AG04449 (cell line): ENCODE results near the gene PIGC.

Experiments
- CTCF ChIA-PET: fragments of 350-600 bp; formaldehyde crosslinking; extraction: SDS; loops from one replicate; lab custom pipeline; 2021; ENCODE audit warnings: antibody characterized with exemption; lab: Yijun Ruan, JAX
- POLR2A ChIA-PET: fragments of 400-600, 350-600 bp; formaldehyde crosslinking; extraction: SDS; loops from one replicate; lab custom pipeline; 2020; ENCODE audit warnings: antibody characterized with exemption, inconsistent platforms; lab: Yijun Ruan, JAX
- DNase-seq: peaks from one replicate; pipeline ENCODE4 v3.0.0-alpha.2; 2010; ENCODE audit warnings: low read depth, low spot score
- H3K4me3 ChIP-seq: 2 replicates; pipeline ENCODE4 v1.5.1; 2011; ENCODE audit warnings: low read depth, mild to moderate bottlenecking, control low read depth, low read length
- TF ChIP-seq, protein P1 (sequence below): IDR thresholded peaks from one replicate; pipeline ENCODE4 v1.5.1; 2011; ENCODE audit warnings: mild to moderate bottlenecking, moderate library complexity, low read length, control low read depth, inconsistent platforms; ENCODE audit not compliant: insufficient read depth; ENCODE audit errors: missing control alignments

PIGC gene

DNA sequence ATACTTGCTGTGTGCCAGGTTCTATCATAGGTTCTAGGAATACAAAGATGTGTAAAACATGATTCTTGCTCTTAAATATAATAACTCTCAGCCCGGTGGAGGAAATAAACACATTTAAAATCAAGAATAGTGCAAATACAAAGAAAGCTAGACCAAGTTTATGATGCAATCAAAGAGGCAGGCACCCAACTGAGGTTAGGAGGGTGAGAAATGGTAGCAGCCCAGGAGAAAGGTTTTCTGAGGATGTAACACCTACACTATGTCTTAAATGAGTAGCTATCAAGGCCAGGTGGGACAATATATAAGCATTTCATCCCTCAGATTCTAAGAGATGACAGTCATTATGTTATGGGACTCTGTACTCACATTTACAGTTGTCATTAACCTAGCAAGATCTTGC is 9.7 kb upstream of the PIGC start:
- DNase-seq = no peak
- POLR2A ChIA-PET = no interaction called here
- H3K4me3 ChIP-seq = no peak overlapping the region
- TF ChIP-seq, protein P1, sequence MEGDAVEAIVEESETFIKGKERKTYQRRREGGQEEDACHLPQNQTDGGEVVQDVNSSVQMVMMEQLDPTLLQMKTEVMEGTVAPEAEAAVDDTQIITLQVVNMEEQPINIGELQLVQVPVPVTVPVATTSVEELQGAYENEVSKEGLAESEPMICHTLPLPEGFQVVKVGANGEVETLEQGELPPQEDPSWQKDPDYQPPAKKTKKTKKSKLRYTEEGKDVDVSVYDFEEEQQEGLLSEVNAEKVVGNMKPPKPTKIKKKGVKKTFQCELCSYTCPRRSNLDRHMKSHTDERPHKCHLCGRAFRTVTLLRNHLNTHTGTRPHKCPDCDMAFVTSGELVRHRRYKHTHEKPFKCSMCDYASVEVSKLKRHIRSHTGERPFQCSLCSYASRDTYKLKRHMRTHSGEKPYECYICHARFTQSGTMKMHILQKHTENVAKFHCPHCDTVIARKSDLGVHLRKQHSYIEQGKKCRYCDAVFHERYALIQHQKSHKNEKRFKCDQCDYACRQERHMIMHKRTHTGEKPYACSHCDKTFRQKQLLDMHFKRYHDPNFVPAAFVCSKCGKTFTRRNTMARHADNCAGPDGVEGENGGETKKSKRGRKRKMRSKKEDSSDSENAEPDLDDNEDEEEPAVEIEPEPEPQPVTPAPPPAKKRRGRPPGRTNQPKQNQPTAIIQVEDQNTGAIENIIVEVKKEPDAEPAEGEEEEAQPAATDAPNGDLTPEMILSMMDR = no peak
- CTCF ChIA-PET = interaction anchor here (1.0 to 3.9 kb wide), 4 partner anchors 9 to 451 kb away, joined by 3 to 22 read pairs (median 10); partner anchors contain the start of gene PIGC

GRCh38 chr1:172453153-172453545 is 9.3 kb upstream of the PIGC start:
- H3K4me3 ChIP-seq = no peak overlapping the region
- no peak for DNase-seq
- CTCF ChIA-PET = interaction anchor here (0.6 to 3.9 kb wide), 4 partner anchors 9 to 291 kb away, joined by 3 to 22 read pairs (median 8); partner anchors contain the start of gene PIGC
- TF ChIP-seq, protein P1 = no peak
- POLR2A ChIA-PET = no interaction called here

DNA sequence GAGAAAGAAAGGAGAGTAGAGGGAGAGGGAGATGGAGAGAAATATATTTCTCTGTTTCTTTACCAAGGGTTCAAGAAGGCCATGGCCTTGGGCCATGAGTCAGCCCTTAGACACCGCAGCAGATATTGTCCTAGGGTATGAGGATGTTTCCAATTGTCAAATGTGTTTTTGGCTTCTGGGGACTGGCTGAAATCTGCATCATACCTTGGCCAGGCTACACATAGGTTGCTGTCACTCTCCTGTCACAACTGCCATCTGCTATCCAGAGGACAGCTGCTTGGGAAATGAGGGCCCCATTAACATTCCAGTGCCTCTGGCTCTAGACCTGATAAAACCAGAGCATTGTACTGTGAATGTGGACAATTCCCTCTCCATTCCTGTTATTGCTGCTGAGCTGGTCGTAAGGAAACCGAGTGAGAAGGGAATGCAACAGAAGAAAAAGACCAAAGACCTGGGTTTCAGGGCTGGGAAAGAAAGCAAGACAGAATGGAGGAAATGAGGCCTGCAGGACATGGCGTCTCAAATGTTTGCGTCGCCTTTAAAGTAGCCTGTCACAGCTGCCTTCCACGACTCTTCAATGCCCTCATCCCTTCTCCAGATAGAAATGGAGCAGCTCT is 8.8 kb upstream of the PIGC start:
- CTCF ChIA-PET = interaction anchor here (0.6 to 5.2 kb wide), 6 partner anchors 8 to 449 kb away, joined by 3 to 62 read pairs (median 8); partner anchors contain the start of gene PIGC
- TF ChIP-seq, protein P1 = no peak
- POLR2A ChIA-PET = no interaction called here
- no peak for DNase-seq
- no peak overlapping the region for H3K4me3 ChIP-seq

- H3K4me3 ChIP-seq = no peak overlapping the region
- ChIA-PET CTCF (interaction anchor here (1.1 to 5.2 kb wide), 15 partner anchors 9 to 449 kb away, joined by 3 to 62 read pairs (median 4); no protein-coding TSS in a partner anchor), POLR2A (no interaction called here)
- TF ChIP-seq, protein P1 = no peak
- DNase-seq = no peak
Observed at GRCh38 chr1:172451002-172451443, 7.2 kb upstream of the PIGC start.

DNA sequence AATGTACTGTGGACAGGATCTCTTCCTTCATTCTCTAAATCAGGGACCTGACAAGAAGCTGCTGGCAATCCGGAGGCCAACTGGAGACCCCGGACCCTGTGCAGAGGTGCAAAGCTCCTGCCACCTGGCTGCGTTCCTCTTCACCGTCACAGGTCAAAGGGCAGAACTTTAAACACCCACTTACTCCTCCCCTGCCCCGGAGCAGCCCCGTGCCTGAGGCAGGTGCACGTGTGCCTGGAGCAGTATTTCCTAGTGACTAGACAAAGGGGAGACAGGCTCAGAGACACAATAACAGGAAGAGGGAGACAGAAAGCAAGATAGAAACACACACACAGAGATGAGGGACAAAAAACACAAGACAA is 6.6 kb upstream of the PIGC start:
- DNase-seq = no peak
- TF ChIP-seq, protein P1 = no peak
- ChIA-PET POLR2A (no interaction called here), CTCF (interaction anchor here (0.6 to 5.2 kb wide), 16 partner anchors 10 to 810 kb away, joined by 3 to 62 read pairs (median 4); partner anchors contain the start of gene C1orf105)
- no peak overlapping the region for H3K4me3 ChIP-seq
